Measurements from ENCODE around the gene LRRC51.

The LRRC51 gene

DNA sequence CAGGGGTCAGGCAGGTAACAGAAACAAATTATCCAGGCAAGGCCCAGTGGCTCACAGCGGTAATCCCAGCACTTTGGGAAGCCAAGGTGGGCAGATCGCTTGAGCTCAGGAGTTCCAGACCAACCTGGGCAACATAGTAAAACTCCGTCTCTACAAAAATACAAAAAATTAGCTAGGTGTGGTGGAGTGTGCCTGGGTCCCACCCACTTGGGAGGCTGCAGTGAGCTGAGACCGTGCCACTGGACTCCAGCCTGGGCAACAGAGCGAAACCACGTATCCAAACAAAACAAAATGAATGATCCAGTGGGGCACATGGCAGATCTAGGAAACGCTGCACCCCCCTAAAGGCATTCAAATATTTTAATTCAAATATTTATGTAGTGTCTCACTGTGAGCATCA, 10.2 kb upstream of the LRRC51 start:
- DNase-seq, result no peak

- DNase-seq, result no peak
These were observed 8.3 kb upstream of the LRRC51 start for GRCh38 chr11:72072348-72072747.

DNA sequence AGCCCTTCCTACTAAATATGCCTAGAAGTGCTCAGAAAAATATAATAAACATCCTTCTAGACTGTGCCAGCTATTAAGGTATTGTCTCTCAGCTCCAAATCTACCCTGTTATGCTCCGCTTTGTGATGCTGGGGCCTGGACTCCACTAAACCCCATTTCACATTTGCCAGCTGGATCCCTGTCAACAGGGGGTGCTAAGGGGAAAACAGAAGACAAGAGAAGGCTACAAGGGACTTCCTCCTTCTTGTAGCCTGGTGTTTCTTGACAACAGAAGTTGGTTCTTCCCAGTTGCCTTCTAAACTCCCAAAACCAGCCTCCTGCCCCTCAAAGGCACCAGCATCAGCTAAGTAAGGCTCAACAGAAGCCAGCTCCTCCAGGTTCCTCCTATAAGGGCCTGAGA, 5.5 kb upstream of the LRRC51 start:
- no peak for DNase-seq

- DNase-seq, result no peak
These were observed 4.9 kb upstream of the LRRC51 start for GRCh38 chr11:72075756-72076155.

- DNase-seq, result no peak
These were observed 2.2 kb upstream of the LRRC51 start for GRCh38 chr11:72078477-72078876.

DNA sequence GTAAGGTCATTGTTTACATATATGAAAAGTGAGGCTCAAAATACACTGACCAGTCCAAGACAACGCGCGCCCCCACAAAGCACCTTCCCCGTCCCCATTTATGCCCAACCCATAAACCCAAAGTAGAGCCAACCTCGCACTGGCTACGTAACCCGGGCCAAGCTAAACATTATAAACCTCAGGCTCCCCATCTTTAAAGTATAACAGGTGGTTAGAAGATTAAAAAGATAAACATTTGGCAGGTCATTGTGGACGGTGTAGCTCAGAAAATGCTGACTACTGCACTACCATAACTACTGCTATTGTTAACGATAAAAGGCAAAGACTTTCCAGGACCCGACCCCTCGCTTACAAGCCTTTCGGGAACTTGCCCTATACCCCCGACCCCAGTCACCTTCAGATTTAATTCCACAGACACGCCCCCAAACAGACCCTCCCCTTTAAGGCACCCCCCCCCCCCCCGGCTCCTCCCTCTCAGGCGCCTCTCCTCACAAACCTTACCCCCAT, 778 bp upstream of the LRRC51 start:
- no peak for DNase-seq

GRCh38 chr11:72081184-72081644, 564 bp downstream of the LRRC51 start:
- no peak for DNase-seq

DNA sequence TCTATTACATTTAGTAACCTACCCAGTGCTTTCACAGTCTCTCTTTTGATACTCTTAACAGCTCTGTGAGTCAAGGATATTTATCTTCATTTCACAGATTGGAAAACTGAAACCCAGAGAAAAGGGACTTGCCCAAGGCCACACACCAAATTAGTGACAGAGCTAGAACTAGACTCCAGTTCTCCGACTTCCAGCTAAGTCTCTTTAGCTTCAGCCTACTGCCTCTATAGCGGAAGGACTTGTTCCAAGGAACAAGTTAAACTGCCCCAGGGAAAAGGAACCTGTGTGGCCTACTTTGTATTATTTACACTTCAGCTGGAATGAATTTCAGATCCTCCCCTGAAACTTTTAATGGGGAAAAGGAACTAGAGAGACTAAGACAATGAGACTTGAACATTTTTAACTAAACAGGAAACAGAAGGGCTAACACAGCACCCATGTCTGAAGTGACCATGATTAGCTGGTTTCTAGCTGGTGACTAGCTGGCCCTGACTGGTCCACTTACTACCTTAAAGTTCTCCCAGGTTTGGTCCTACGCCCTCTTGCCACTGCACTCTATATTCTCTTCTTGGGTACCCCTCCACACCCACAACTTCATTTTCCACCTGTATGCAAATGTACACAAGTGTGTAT, 1.3 kb downstream of the LRRC51 start:
- DNase-seq, result no peak

DNA sequence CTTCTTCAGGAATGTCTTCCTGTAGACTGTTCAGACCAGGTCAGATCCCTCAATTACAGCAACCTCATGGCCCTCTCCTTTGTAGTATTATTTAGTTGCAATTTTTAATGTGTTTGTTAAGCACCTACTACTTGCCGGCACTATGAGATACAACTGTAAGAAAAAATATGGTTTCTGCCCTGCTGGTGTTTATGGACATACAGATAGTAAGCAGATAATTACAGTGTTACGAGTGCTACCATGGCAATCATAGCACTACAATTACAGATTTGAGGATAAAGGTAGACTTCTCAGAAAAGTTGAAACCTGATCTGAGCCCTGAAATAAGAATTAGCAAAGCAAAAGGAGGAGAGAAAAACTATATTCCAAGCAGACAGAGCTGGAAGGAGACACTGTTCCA, 2.8 kb downstream of the LRRC51 start:
- DNase-seq, result no peak

- DNase-seq, result no peak
These were observed 3.4 kb downstream of the LRRC51 start for GRCh38 chr11:72084076-72084475.

DNA sequence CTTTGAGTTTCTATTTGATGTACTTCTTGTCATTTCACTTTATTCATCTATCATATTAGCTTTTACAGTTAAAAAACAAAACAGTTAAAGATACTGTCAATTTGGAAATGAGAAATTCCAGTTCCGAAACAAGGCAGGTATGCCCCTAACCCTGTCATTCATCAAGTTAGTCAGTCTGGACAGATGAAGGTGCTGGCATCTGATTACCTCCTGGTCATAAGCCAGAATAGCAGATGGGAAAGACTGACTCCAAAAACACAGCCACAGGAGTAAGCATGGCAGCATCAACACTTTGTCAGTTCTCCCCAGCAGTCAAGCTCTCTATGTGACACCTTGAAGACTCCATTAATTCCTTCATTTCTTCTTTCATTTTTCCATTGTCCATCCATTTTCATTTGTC, 4.3 kb downstream of the LRRC51 start:
- no peak for DNase-seq

- DNase-seq, result no peak
These were observed 5.1 kb downstream of the LRRC51 start for GRCh38 chr11:72085621-72086351.

DNA sequence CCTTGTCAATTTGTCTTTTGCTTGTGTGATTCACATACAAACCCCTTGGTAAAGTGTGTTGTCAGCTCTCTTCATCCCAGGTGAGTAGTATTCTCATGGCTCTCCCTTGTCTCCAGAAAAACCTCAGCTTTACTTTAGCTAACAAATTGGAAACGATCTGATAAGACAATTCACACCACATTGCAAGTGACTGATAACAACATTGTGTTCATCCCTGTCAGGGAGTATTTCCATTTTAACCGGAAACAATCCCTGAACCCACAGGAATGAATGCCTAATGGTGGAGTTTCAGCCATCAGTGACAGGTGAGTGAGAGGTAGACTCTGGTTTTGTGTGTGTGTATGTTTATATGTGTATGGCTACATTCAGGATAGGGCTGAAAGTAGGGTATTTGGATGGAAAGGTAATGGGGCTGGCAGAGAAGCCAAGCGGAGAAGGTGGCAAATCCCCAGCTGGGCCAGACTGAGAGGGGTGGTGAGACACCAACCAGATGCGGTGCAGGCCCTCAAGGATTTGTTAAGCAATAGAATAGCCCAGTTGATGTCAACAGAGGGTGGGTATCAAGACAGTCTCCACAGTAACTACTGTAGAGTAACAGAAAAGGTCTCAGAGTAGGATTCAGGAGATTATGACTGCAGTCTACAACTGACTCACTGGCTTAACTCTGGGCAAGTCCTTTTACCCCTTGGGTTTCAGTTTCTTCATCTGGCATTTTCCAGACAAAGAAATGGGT, 7.6 kb downstream of the LRRC51 start:
- no peak for DNase-seq

GRCh38 chr11:72091292-72091691, 10.6 kb downstream of the LRRC51 start:
- DNase-seq, result peak; percentile 71

DNA sequence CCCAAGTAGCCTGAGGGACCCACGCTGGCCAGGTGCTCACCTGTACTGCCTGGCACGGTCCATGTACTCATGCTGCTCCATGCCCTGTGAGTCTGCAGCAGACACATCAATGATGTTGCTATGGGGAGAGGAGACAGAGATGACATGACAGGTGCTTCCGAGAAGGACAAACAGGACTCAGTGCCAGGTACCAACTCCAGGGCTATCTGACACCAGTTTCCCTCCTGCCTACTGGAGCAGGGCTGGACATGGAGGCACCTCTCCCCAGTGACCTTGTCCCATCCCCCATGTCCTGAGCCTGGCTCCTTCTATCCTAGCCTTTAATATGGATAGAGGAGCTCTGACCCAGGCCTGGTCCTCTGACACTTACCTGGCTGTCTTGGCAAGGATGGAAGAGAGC, 18.1 kb downstream of the LRRC51 start:
- DNase-seq, result no peak

- no peak for DNase-seq
These were observed 19.4 kb downstream of the LRRC51 start for GRCh38 chr11:72100009-72100408.

GRCh38 chr11:72100462-72100861, 19.8 kb downstream of the LRRC51 start:
- no peak for DNase-seq

GRCh38 chr11:72102162-72102561, 21.5 kb downstream of the LRRC51 start:
- DNase-seq, result no peak

GRCh38 chr11:72102631-72102945, 21.9 kb downstream of the LRRC51 start:
- DNase-seq, result no peak

GRCh38 chr11:72102946-72103753, 22.5 kb downstream of the LRRC51 start, which contains the start of gene LAMTOR1:
Gene LAMTOR1 (minus strand): TSS chr11:72103297. CDS start chr11:72103224, 73 bp downstream.
- peak; percentile 99 for DNase-seq

DNA sequence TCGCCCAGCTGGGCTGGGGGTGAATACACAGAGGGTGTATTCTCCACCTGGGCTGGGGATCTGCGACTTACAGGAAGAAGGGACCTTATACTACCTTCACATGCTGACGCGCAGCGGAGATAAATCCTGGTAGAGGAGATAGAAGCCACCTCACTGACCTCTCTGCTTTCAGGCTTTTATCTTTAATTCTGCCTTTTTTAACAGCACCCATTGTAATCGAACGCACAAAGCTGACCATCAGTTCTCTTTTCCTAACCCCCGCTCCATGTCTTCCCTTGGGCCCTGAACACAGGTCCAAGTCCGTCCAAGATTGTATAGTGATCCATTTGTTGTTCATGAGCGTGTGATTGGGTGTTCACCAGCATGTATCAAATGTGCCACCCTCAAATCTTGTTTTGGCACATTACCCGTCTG, 23.1 kb downstream of the LRRC51 start:
- no peak for DNase-seq

DNA sequence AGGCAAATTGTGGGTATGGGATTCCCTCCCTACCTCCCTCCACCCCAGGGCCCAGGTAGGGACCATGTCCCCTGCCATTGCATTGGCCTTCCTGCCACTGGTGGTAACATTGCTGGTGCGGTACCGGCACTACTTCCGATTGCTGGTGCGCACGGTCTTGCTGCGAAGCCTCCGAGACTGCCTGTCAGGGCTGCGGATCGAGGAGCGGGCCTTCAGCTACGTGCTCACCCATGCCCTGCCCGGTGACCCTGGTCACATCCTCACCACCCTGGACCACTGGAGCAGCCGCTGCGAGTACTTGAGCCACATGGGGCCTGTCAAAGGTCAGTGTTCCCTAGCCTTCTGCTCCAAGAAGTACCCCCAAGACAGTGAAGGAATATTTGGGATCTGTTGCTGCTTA, 25.2 kb downstream of the LRRC51 start, which contains the start of gene TOMT:
TSS of gene TOMT (plus strand) at position 37 of the 400 bp plus-strand sequence. CDS start at position 65, 28 bp downstream.
- no peak for DNase-seq

Measured in right forelimb (tissue), 1 donor.